Measurements from ENCODE around the gene ERBIN. TPM values are rescaled to one million over a fixed set of nuclear protein-coding genes. Genes with fewer than 3 reads are reported as not detected.

ERBIN gene
- polyA plus RNA-seq, 1 of the 3 experiments (the other 2 are of a cell fraction) = 10.3 TPM

DNA sequence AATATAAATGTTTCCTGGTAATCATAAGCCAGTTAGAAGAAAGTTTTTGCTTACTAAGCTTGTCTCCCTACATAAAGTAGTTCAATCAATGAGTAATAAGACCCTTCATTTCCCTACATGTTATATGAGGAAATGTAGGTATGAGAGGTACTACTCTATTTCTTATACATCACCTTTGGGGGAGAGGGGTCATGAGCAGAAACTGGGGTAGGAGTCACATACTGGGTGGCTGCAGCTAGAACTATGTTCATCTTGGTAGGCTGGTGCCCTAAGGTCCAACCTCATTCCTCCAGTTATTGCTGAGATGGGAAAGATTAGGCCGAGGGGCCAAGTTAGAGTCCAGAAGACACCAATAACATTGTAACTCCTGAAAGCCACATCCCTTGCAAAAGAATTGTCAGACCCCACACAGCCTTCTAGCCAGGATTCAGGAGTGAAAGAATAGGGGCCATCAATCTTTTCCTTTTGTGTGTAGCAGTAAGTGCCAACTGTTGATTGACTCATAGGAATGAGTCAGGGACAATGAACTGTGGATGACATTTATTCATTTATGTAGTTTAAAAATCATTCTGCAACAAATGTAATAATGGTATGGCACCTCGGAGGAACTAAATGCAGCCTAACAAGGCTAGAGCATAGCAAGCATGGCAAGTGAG, 196.1 kb downstream of the ERBIN start:
- TF ChIP-seq, protein P1, sequence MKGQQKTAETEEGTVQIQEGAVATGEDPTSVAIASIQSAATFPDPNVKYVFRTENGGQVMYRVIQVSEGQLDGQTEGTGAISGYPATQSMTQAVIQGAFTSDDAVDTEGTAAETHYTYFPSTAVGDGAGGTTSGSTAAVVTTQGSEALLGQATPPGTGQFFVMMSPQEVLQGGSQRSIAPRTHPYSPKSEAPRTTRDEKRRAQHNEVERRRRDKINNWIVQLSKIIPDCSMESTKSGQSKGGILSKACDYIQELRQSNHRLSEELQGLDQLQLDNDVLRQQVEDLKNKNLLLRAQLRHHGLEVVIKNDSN (IDR thresholded peaks at IDR 0.05; ENCODE audit: borderline replicate concordance, low read depth) = no peak
- TF ChIP-seq RFX5 (IDR thresholded peaks at IDR 0.05; ENCODE audit: low read length) (no peak), MEF2A (IDR thresholded peaks at IDR 0.05; ENCODE audit: borderline replicate concordance, low read depth) (no peak), CHD2 (IDR thresholded peaks at IDR 0.05; ENCODE audit: low read length, partially characterized antibody) (no peak), FOXJ3 (CRISPR knock-in tag; IDR thresholded peaks at IDR 0.05) (no peak), TCF12 (IDR thresholded peaks at IDR 0.05) (no peak), FOSL2 (IDR thresholded peaks at IDR 0.05; ENCODE audit: borderline replicate concordance, low read depth) (peak; percentile 37; the same call in 1 of the 2 replicates)
- TF ChIP-seq, protein P2, sequence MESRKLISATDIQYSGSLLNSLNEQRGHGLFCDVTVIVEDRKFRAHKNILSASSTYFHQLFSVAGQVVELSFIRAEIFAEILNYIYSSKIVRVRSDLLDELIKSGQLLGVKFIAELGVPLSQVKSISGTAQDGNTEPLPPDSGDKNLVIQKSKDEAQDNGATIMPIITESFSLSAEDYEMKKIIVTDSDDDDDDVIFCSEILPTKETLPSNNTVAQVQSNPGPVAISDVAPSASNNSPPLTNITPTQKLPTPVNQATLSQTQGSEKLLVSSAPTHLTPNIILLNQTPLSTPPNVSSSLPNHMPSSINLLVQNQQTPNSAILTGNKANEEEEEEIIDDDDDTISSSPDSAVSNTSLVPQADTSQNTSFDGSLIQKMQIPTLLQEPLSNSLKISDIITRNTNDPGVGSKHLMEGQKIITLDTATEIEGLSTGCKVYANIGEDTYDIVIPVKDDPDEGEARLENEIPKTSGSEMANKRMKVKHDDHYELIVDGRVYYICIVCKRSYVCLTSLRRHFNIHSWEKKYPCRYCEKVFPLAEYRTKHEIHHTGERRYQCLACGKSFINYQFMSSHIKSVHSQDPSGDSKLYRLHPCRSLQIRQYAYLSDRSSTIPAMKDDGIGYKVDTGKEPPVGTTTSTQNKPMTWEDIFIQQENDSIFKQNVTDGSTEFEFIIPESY (IDR thresholded peaks at IDR 0.05; ENCODE audit: borderline replicate concordance, low read depth) = no peak
- TF ChIP-seq, protein P3, sequence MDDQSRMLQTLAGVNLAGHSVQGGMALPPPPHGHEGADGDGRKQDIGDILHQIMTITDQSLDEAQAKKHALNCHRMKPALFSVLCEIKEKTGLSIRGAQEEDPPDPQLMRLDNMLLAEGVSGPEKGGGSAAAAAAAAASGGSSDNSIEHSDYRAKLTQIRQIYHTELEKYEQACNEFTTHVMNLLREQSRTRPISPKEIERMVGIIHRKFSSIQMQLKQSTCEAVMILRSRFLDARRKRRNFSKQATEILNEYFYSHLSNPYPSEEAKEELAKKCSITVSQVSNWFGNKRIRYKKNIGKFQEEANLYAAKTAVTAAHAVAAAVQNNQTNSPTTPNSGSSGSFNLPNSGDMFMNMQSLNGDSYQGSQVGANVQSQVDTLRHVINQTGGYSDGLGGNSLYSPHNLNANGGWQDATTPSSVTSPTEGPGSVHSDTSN (IDR thresholded peaks at IDR 0.05) = peak; percentile 59; the same call in 1 of the 2 replicates
- DNase-seq = no peak
- Histone ChIP-seq H4K20me1 (ENCODE audit: insufficient read depth) (no peaks in the 10 kb centered on the region), H3K9me2 (no peaks in the 10 kb centered on the region), H3K4me3 (ENCODE audit: low read depth in 2 of 2, low read length in 1 of 2) (no peak overlapping the region), H3K36me3 (replicated peaks in 1 of 2; ENCODE audit: control insufficient read depth in 1 of 2, insufficient read depth in 2 of 2, low read length in 1 of 2) (no peaks in the 10 kb centered on the region), H3K9me3 (no peaks in the 10 kb centered on the region), H3K27me3 (ENCODE audit: insufficient read depth) (no peaks in the 10 kb centered on the region), H3K27ac (ENCODE audit: low read depth in 2 of 2, low read length in 1 of 2) (no peak overlapping the region), H3K4me1 (ENCODE audit: control insufficient read depth in 1 of 2, insufficient read depth in 2 of 2, low read depth in 1 of 2, low read length in 1 of 2) (no peaks in the 10 kb centered on the region), H3K4me2 (no peak overlapping the region), H2AFZ (ENCODE audit: low read depth) (no peak overlapping the region), H3K79me2 (ENCODE audit: insufficient read depth) (no peaks in the 10 kb centered on the region), H3K9ac (no peak overlapping the region), H3F3A (replicated peaks; ENCODE audit: insufficient read depth) (no peaks in the 10 kb centered on the region)
- CTCF ChIA-PET = no interaction called here
- POLR2A ChIA-PET = no interaction called here
- WGBS (ENCODE audit: low lambda C conversion rate) = 58% methylated on average over 2 of the region's 2 CpGs

DNA sequence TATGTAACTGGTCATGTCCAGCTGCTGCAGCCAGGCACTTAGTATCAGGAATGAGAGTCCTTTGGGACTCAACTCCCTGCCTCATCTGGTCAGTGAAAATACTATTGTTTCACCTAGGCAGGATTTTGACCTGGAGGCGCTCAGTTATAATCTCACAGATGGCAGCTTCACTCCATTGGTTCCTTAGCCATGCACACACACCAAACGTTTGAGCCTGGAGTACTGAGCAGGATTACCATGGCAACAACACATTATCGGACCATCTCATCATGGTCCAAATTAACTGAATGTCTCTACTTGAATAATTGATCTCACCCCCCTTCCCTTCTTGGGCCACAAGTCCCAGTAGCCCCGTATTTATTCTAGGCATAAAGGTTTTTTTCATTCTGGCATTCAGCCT, 202.8 kb downstream of the ERBIN start:
- no peaks in the 10 kb centered on the region for H3K9me2 ChIP-seq
- peak overlapping the region in 1 of 2 experiments; percentile 25; a peak in 1 of 4 replicates for H3K27ac ChIP-seq (ENCODE audit: low read depth in 2 of 2, low read length in 1 of 2)
- no peaks in the 10 kb centered on the region for H3K27me3 ChIP-seq (ENCODE audit: insufficient read depth)
- no peaks in the 10 kb centered on the region for H3K36me3 ChIP-seq (replicated peaks in 1 of 2; ENCODE audit: control insufficient read depth in 1 of 2, insufficient read depth in 2 of 2, low read length in 1 of 2)
- no peaks in the 10 kb centered on the region; the same call in 1 of the 2 replicates for H3K9me3 ChIP-seq
- no peak overlapping the region for H3K9ac ChIP-seq
- no peak overlapping the region for H3K4me2 ChIP-seq
- WGBS (ENCODE audit: low lambda C conversion rate) = 14% methylated on average over 3 of the region's 4 CpGs
- H3K79me2 ChIP-seq (ENCODE audit: insufficient read depth) = no peaks in the 10 kb centered on the region
- H3K4me3 ChIP-seq (ENCODE audit: low read depth in 2 of 2, low read length in 1 of 2) = no peak overlapping the region
- no peak overlapping the region for H2AFZ ChIP-seq (ENCODE audit: low read depth)
- no peaks in the 10 kb centered on the region for H3F3A ChIP-seq (replicated peaks; ENCODE audit: insufficient read depth)
- ChIA-PET POLR2A (no interaction called here), CTCF (no interaction called here)
- peak; percentile 29 for DNase-seq
- no peaks in the 10 kb centered on the region for H4K20me1 ChIP-seq (ENCODE audit: insufficient read depth)
- H3K4me1 ChIP-seq (ENCODE audit: control insufficient read depth in 1 of 2, insufficient read depth in 2 of 2, low read depth in 1 of 2, low read length in 1 of 2) = no peaks in the 10 kb centered on the region; a peak in 1 of 4 replicates
- TF ChIP-seq, protein P4, sequence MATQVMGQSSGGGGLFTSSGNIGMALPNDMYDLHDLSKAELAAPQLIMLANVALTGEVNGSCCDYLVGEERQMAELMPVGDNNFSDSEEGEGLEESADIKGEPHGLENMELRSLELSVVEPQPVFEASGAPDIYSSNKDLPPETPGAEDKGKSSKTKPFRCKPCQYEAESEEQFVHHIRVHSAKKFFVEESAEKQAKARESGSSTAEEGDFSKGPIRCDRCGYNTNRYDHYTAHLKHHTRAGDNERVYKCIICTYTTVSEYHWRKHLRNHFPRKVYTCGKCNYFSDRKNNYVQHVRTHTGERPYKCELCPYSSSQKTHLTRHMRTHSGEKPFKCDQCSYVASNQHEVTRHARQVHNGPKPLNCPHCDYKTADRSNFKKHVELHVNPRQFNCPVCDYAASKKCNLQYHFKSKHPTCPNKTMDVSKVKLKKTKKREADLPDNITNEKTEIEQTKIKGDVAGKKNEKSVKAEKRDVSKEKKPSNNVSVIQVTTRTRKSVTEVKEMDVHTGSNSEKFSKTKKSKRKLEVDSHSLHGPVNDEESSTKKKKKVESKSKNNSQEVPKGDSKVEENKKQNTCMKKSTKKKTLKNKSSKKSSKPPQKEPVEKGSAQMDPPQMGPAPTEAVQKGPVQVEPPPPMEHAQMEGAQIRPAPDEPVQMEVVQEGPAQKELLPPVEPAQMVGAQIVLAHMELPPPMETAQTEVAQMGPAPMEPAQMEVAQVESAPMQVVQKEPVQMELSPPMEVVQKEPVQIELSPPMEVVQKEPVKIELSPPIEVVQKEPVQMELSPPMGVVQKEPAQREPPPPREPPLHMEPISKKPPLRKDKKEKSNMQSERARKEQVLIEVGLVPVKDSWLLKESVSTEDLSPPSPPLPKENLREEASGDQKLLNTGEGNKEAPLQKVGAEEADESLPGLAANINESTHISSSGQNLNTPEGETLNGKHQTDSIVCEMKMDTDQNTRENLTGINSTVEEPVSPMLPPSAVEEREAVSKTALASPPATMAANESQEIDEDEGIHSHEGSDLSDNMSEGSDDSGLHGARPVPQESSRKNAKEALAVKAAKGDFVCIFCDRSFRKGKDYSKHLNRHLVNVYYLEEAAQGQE (IDR thresholded peaks at IDR 0.05; ENCODE audit: low read depth, low read length) = no peak
- TF ChIP-seq ELF1 (IDR thresholded peaks at IDR 0.05) = no peak
- TF ChIP-seq EZH2phosphoT487 (IDR thresholded peaks at IDR 0.05; ENCODE audit: borderline replicate concordance, low read depth) = no peak
- TF ChIP-seq TAF1 (IDR thresholded peaks at IDR 0.05; ENCODE audit: borderline replicate concordance, low read depth, low read length) = no peak
- TF ChIP-seq FOXM1 (IDR thresholded peaks at IDR 0.05; ENCODE audit: low read depth) = no peak
- no peak for TF ChIP-seq MXI1 (IDR thresholded peaks at IDR 0.05; ENCODE audit: low read depth, low read length)
- no peak for TF ChIP-seq TCF12 (IDR thresholded peaks at IDR 0.05)
- TF ChIP-seq CHD2 (IDR thresholded peaks at IDR 0.05; ENCODE audit: low read length, partially characterized antibody) = no peak
- no peak for TF ChIP-seq RFX5 (IDR thresholded peaks at IDR 0.05; ENCODE audit: low read length)
- TF ChIP-seq RCOR1 (IDR thresholded peaks at IDR 0.05; ENCODE audit: low read length) = no peak
- TF ChIP-seq NRF1 (IDR thresholded peaks at IDR 0.05; ENCODE audit: low read depth, low read length) = no peak
- TF ChIP-seq, protein P5, sequence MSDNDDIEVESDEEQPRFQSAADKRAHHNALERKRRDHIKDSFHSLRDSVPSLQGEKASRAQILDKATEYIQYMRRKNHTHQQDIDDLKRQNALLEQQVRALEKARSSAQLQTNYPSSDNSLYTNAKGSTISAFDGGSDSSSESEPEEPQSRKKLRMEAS (IDR thresholded peaks at IDR 0.05; ENCODE audit: low read depth) = no peak
- TF ChIP-seq, protein P1 (IDR thresholded peaks at IDR 0.05; ENCODE audit: borderline replicate concordance, low read depth) = no peak

Measured in SK-N-SH (cell line).